GM23338 (cell line): Measurements from ENCODE around the gene HOXA11. TPM values are rescaled to one million over a fixed set of nuclear protein-coding genes. Genes with fewer than 3 reads are reported as not detected.

Experiments
- REST ChIP-seq: IDR thresholded peaks from one replicate; pipeline ENCODE4 v1.6.1; 2018; ENCODE audit warnings: antibody characterized with exemption; ENCODE audit not compliant: unreplicated experiment
- ZNF331 ChIP-seq: fragments of 250-450 bp; sonication (Bioruptor Pico); IDR thresholded peaks from 2 replicates; pipeline ENCODE4 v1.5.0; 2020; ENCODE audit warnings: low read depth, mild to moderate bottlenecking, moderate library complexity
- ZNF462 ChIP-seq: fragments of 250-450 bp; sonication (Bioruptor Pico); IDR thresholded peaks from 2 replicates; pipeline ENCODE4 v1.5.0; 2020; ENCODE audit warnings: mild to moderate bottlenecking, moderate library complexity
- polyA plus RNA-seq: library from polyadenylated mRNA; unstranded; fragments of >200 nt; fragmentation: Nextera tagmentation; extraction: Ambion mirVana; gene quantifications from 2 replicates; pipeline ENCODE4 v1.2.1, GENCODE V29; 2016
- total RNA-seq: library from RNA; depleted of rRNA; stranded (reverse); fragments of >200 nt; shearing (Covaris generic); gene quantifications from 2 replicates; pipeline ENCODE4 v1.2.3, GENCODE V29; 2014

Gene HOXA11
- total and polyA plus RNA-seq, 2 experiments from 2014 or later: not detected

- TF ChIP-seq ZNF462 (CRISPR knock-in tag) (no peak), REST (no peak), ZNF331 (no peak)
Observed at GRCh38 chr7:27150568-27151340, 34.3 kb downstream of the HOXA11 start (continued).
